BE2C (cell line): ENCODE measurements around the gene TUT7.
A peak's percentile ranks its signal among the peaks of the same experiment; 100 is the strongest.

Source experiments
- DNase-seq: peaks from one replicate; pipeline ENCODE4 v3.0.0-alpha.2; 2020
- H3K27me3 ChIP-seq: fragments of 250-450 bp; sonication (Bioruptor Pico); 2 replicates; pipeline ENCODE4 v1.5.1; 2020; ENCODE audit warnings: mild to moderate bottlenecking
- H3K36me3 ChIP-seq: fragments of 250-450 bp; sonication (Bioruptor Pico); 2 replicates; pipeline ENCODE4 v1.5.1; 2020; ENCODE audit warnings: mild to moderate bottlenecking
- H3K4me1 ChIP-seq: fragments of 250-450 bp; sonication (Bioruptor Pico); 2 replicates; pipeline ENCODE4 v1.5.1; 2020
- H3K4me3 ChIP-seq: 2 replicates; pipeline ENCODE4 v1.5.1; 2011; ENCODE audit warnings: low read depth, low read length
- H3K9me3 ChIP-seq: fragments of 250-450 bp; sonication (Bioruptor Pico); 2 replicates; pipeline ENCODE4 v1.5.1; 2020
- TF ChIP-seq, protein P1 (sequence below): IDR thresholded peaks from 2 replicates; pipeline ENCODE4 v1.5.1; 2012; ENCODE audit warnings: mild to moderate bottlenecking, low read depth, low read length

Gene TUT7

DNA sequence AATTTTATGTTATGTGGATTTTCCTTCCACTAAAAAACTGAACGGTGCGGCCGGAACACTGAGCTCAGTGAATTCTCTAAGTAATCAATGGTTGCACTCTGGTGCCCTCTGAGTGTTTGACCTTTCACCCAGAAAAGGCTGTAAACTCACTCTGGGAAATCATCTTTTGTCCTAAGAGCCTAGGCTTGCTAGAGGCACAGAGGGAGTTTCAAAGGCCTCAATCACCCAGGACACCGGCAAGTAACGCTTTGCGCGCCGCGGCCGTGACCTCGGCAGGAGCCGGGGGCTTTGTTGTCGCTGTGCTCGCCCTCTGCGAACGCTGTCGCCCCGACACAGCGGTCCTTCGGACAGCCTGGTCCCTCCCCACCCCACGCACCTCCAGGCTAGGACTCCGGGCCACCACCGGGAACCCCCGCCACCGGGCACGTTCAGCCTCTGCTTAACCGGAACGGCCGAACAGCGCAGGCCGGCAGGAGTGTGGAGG is 72.6 kb downstream of the TUT7 start:
- Histone ChIP-seq H3K9me3 (no peaks in the 10 kb centered on the region), H3K4me3 (peak overlapping the region; percentile 89), H3K36me3 (peaks cover 7% of the 10 kb centered on the region; the same call in 1 of the 2 replicates), H3K27me3 (no peaks in the 10 kb centered on the region), H3K4me1 (peaks cover 4% of the 10 kb centered on the region; the same call in 1 of the 2 replicates)
- DNase-seq = no peak
- TF ChIP-seq, protein P1, sequence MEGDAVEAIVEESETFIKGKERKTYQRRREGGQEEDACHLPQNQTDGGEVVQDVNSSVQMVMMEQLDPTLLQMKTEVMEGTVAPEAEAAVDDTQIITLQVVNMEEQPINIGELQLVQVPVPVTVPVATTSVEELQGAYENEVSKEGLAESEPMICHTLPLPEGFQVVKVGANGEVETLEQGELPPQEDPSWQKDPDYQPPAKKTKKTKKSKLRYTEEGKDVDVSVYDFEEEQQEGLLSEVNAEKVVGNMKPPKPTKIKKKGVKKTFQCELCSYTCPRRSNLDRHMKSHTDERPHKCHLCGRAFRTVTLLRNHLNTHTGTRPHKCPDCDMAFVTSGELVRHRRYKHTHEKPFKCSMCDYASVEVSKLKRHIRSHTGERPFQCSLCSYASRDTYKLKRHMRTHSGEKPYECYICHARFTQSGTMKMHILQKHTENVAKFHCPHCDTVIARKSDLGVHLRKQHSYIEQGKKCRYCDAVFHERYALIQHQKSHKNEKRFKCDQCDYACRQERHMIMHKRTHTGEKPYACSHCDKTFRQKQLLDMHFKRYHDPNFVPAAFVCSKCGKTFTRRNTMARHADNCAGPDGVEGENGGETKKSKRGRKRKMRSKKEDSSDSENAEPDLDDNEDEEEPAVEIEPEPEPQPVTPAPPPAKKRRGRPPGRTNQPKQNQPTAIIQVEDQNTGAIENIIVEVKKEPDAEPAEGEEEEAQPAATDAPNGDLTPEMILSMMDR = no peak

DNA sequence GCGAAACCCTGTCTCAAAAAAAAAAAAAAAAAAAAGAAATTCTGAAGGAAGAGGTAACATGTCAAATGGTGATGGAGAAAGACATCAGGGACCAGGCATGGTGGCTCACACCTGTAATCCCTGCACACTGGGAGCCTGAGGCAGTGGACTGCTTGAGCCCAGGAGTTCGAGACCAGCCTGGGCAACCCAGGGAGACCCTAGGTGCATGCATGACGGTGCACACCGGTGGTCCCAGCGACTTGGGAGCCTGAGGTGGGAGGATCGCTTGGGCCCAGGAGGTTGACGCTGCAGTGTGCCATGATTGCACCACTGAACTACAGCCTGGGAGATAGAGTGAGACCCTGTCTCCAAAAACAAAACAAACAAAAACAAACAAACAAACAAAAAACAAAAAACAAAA is 73.6 kb downstream of the TUT7 start:
- Histone ChIP-seq H3K4me3 (peak overlapping the region; percentile 89), H3K4me1 (peaks cover 4% of the 10 kb centered on the region; the same call in 1 of the 2 replicates), H3K36me3 (peaks cover 7% of the 10 kb centered on the region; the same call in 1 of the 2 replicates), H3K9me3 (no peaks in the 10 kb centered on the region), H3K27me3 (no peaks in the 10 kb centered on the region)
- no peak for DNase-seq
- TF ChIP-seq, protein P1 = no peak

DNA sequence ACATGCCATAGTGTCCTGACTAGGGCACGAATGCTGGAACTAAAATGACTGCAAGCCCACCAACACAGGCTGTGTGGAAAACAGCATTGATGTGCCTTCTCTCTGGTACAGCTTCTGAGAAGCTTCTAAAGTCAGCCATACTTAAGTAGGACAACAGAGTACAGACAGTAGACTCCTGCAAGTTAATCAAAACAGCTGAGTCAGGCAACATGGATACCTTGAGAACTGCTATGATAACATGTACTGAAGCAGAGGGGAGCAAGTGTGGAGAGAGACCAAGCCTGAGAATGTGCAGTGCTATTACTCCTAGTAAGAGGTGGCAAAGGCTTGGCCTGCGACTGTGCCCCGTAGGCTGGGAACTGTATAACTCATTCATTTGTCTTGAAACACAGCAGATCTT is 74.4 kb downstream of the TUT7 start:
- H3K27me3 ChIP-seq = no peaks in the 10 kb centered on the region
- H3K4me3 ChIP-seq = no peak overlapping the region
- peaks cover 7% of the 10 kb centered on the region; the same call in 1 of the 2 replicates for H3K36me3 ChIP-seq
- no peaks in the 10 kb centered on the region for H3K9me3 ChIP-seq
- H3K4me1 ChIP-seq = peaks cover 4% of the 10 kb centered on the region; the same call in 1 of the 2 replicates
- no peak for DNase-seq
- TF ChIP-seq, protein P1 = no peak

DNA sequence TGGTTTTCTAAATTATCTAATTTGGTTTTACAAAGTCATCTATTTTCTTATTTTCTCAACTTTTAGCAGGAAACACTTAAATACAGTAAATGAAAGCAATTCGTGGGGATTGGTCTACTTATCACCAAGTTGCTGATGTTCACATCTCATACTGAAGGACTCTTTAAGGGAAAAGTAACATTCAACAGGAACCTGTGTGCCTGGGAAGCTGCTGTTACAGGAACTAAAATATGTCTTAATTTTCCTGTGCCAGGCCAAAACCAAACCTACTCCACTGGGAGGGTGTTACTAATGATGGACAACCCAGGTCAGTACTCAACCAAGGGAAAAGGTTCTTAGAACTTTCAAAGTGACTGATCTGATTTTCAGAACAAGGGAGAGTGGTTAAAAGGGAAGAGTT is 77.1 kb downstream of the TUT7 start:
- peaks cover 4% of the 10 kb centered on the region; the same call in 1 of the 2 replicates for H3K4me1 ChIP-seq
- H3K9me3 ChIP-seq = no peaks in the 10 kb centered on the region
- H3K4me3 ChIP-seq = no peak overlapping the region
- TF ChIP-seq, protein P1 = no peak
- no peaks in the 10 kb centered on the region for H3K27me3 ChIP-seq
- peaks cover 21% of the 10 kb centered on the region for H3K36me3 ChIP-seq
- no peak for DNase-seq

DNA sequence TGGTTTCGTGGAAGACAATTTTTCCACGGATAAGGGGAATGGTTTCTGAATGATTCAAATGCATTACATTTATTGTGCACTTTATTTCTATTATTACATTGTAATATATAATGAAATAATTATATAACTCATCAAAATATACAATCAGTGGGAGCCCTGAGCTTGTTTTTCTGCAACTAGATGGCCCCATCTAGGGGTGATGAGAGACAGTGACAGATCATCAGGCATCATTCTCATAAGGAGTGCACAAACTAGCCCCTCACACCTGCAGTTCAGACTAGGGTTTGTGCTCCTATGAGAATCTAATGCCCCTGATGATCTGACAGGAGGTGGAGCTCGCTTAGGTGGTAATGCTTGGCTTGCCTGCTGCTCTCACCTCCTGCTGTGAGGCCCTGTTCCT is 78.2 kb downstream of the TUT7 start:
- H3K4me1 ChIP-seq = peaks cover 4% of the 10 kb centered on the region; the same call in 1 of the 2 replicates
- TF ChIP-seq, protein P1 = peak; percentile 55
- peaks cover 32% of the 10 kb centered on the region for H3K36me3 ChIP-seq
- H3K4me3 ChIP-seq = no peak overlapping the region
- no peaks in the 10 kb centered on the region for H3K9me3 ChIP-seq
- DNase-seq = no peak
- H3K27me3 ChIP-seq = no peaks in the 10 kb centered on the region

DNA sequence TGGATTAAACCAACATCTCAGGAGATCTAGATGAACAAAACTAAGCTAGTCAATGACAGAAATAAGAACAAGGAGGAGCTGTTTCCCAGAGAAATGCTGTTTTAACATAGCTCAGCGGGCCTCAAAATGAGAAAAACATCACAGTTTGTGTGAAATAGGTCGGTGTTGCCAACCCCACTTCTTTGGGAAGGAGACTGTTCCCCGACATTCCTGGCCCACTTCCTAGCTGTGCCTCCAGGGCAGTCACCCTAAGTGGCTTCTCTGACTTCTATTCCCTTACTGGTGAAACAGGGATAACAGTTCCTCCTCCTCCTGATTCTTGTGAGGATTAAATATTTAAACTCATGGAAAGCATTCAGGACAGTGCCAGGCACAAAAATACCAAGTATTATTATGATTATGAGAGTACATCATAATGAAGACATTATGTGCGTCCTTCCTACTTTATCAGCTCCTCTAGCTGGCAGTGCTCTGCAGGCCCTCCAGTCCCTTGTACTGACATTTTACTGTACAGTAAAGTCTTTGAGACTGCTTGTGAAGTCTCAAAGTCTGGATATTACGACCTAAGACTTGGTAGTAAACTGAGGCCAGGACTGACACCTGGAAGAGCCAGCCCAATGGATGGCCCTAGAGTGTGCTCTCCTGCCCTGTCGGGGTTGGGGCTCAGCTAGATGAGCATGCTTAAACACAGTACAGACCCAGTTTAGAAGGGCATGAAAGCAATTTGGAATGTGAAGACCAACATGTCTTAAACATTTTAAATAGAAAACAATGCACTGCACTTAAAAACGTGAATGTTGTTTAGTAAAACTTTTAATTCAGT is 79.2 kb downstream of the TUT7 start:
- H3K4me1 ChIP-seq = peaks cover 4% of the 10 kb centered on the region; the same call in 1 of the 2 replicates
- no peak for DNase-seq
- H3K27me3 ChIP-seq = no peaks in the 10 kb centered on the region
- H3K36me3 ChIP-seq = peaks cover 32% of the 10 kb centered on the region
- TF ChIP-seq, protein P1 = no peak
- no peak overlapping the region for H3K4me3 ChIP-seq
- H3K9me3 ChIP-seq = no peaks in the 10 kb centered on the region
